SK-N-SH (cell line): Measurements from ENCODE around the gene MYO7A. TPM values are rescaled to one million over a fixed set of nuclear protein-coding genes. Genes with fewer than 3 reads are reported as not detected.

Experiments used
- CTCF ChIA-PET: fragments of 300-600, 350-600 bp; formaldehyde crosslinking; extraction: SDS; loops from one replicate; lab custom pipeline; 2021; lab: Yijun Ruan, JAX
- POLR2A ChIA-PET: fragments of 350-600 bp; sonication (Branson Sonifier 250); formaldehyde crosslinking; extraction: SDS; loops from one replicate; lab custom pipeline; 2020; ENCODE audit warnings: antibody characterized with exemption, inconsistent platforms; lab: Yijun Ruan, JAX
- DNase-seq: peaks from one replicate; pipeline ENCODE4 v3.0.0; 2012
- H2AFZ ChIP-seq: fragments of 200-600 bp; sonication (generic); 2 replicates; pipeline ENCODE4 v1.8.1; 2016; ENCODE audit warnings: antibody characterized with exemption, mild to moderate bottlenecking, low read depth
- H3F3A ChIP-seq: fragments of 200-600 bp; sonication (generic); replicated peaks from 2 replicates; pipeline ENCODE3; 2016; ENCODE audit warnings: antibody characterized with exemption, mild to moderate bottlenecking; ENCODE audit not compliant: insufficient read depth
- H3K27ac ChIP-seq, 2 experiments: fragments of 200-500 bp in 1 of 2; fragments of 200-600 bp in 1 of 2; sonication (Bioruptor generic) in 1 of 2; sonication (generic), shearing (Covaris generic) in 1 of 2; 2 replicates each; pipeline versions ENCODE4 v1.5.1 to v1.6.1; 2014 to 2016; ENCODE audit warnings: low read depth in 2 of 2, inconsistent platforms in 1 of 2, low read length in 1 of 2, mild to moderate bottlenecking in 1 of 2, mixed read lengths in 1 of 2
- H3K27me3 ChIP-seq: fragments of 200-600 bp; sonication (generic), shearing (Covaris generic); 2 replicates; pipeline ENCODE4 v1.6.1; 2016; ENCODE audit warnings: mixed run types; ENCODE audit not compliant: insufficient read depth
- H3K36me3 ChIP-seq, 2 experiments: fragments of 200-500 bp in 1 of 2; fragments of 200-600 bp in 1 of 2; sonication (Bioruptor generic) in 1 of 2; sonication (generic) in 1 of 2; replicated peaks in 1 of 2; 2 replicates each; pipeline versions ENCODE3 to v1.5.1; 2014 to 2016; ENCODE audit warnings: low read length in 1 of 2, mild to moderate bottlenecking in 1 of 2; ENCODE audit not compliant: insufficient read depth in 2 of 2, control insufficient read depth in 1 of 2
- H3K4me1 ChIP-seq, 2 experiments: fragments of 200-500 bp in 1 of 2; fragments of 200-600 bp in 1 of 2; sonication (Bioruptor generic) in 1 of 2; sonication (generic), shearing (Covaris generic) in 1 of 2; 2 replicates each; pipeline versions ENCODE4 v1.5.1 to v1.6.1; 2014 to 2016; ENCODE audit warnings: low read depth in 1 of 2, low read length in 1 of 2, mixed run types in 1 of 2; ENCODE audit not compliant: insufficient read depth in 2 of 2, control insufficient read depth in 1 of 2
- H3K4me2 ChIP-seq: fragments of 200-600 bp; sonication (generic), shearing (Covaris generic); 2 replicates; pipeline ENCODE4 v1.6.1; 2017; ENCODE audit warnings: mixed run types
- H3K4me3 ChIP-seq, 2 experiments: fragments of 200-500 bp in 1 of 2; fragments of 200-600 bp in 1 of 2; sonication (Bioruptor generic) in 1 of 2; sonication (generic), shearing (Covaris generic) in 1 of 2; 2 replicates each; pipeline versions ENCODE4 v1.5.1 to v1.8.1; 2014 to 2016; ENCODE audit warnings: low read depth in 2 of 2, inconsistent platforms in 1 of 2, low read length in 1 of 2, mild to moderate bottlenecking in 1 of 2, mixed read lengths in 1 of 2, moderate library complexity in 1 of 2
- H3K79me2 ChIP-seq: fragments of 200-600 bp; sonication (generic); 2 replicates; pipeline ENCODE4 v1.8.1; 2017; ENCODE audit warnings: mild to moderate bottlenecking; ENCODE audit not compliant: insufficient read depth
- H3K9ac ChIP-seq: fragments of 200-600 bp; sonication (generic); 2 replicates; pipeline ENCODE4 v1.6.1; 2017; ENCODE audit warnings: mixed run types
- H3K9me2 ChIP-seq: fragments of 200-600 bp; sonication (generic); 2 replicates; pipeline ENCODE4 v1.6.1; 2017; ENCODE audit warnings: mixed run types
- H3K9me3 ChIP-seq: fragments of 200-600 bp; sonication (generic); 2 replicates; pipeline ENCODE4 v1.6.1; 2017; ENCODE audit warnings: mixed run types, mild to moderate bottlenecking, moderate library complexity
- H4K20me1 ChIP-seq: fragments of 200-600 bp; sonication (generic); 2 replicates; pipeline ENCODE4 v1.6.1; 2017; ENCODE audit warnings: mild to moderate bottlenecking, mixed run types; ENCODE audit not compliant: insufficient read depth
- ELF1 ChIP-seq: IDR thresholded peaks from 2 replicates; pipeline ENCODE4 v1.4.0; 2012
- EP300 ChIP-seq, 2 experiments: IDR thresholded peaks; 2 replicates each; pipeline versions ENCODE4 v1.4.0 to v1.6.1; 2012; ENCODE audit warnings: borderline replicate concordance in 1 of 2, low read depth in 1 of 2, low read length in 1 of 2
- FOSL2 ChIP-seq: IDR thresholded peaks from 2 replicates; pipeline ENCODE4 v1.4.0; 2012; ENCODE audit warnings: low read depth, mild to moderate bottlenecking, moderate library complexity, borderline replicate concordance
- FOXJ3 ChIP-seq: sonication (generic); formaldehyde crosslinking; IDR thresholded peaks from 2 replicates; pipeline ENCODE4 v1.5.1; 2020; ENCODE audit warnings: mild to moderate bottlenecking, missing genetic modification reagents
- GABPA ChIP-seq: IDR thresholded peaks from 2 replicates; pipeline ENCODE4 v1.4.0; 2012; ENCODE audit warnings: low read depth, mild to moderate bottlenecking
- IRF3 ChIP-seq: fragments of 150-350 bp; IDR thresholded peaks from 2 replicates; pipeline ENCODE4 v1.6.1; 2016; ENCODE audit warnings: mild to moderate bottlenecking, low read depth, low read length
- JUND ChIP-seq: IDR thresholded peaks from 2 replicates; pipeline ENCODE4 v1.4.0; 2012
- POLR2AphosphoS5 ChIP-seq: IDR thresholded peaks from 2 replicates; pipeline ENCODE4 v1.6.1; 2012; ENCODE audit warnings: low read depth, low read length
- RAD21 ChIP-seq: IDR thresholded peaks from 2 replicates; pipeline ENCODE4 v1.6.1; 2012; ENCODE audit warnings: mild to moderate bottlenecking, low read length
- RCOR1 ChIP-seq: fragments of 150-350 bp; IDR thresholded peaks from 2 replicates; pipeline ENCODE4 v1.6.1; 2017; ENCODE audit warnings: antibody characterized with exemption, low read length
- REST ChIP-seq: IDR thresholded peaks from 2 replicates; pipeline ENCODE4 v1.6.1; 2012; ENCODE audit warnings: mild to moderate bottlenecking, low read depth, low read length, moderate library complexity
- SIN3A ChIP-seq: IDR thresholded peaks from 2 replicates; pipeline ENCODE4 v1.6.1; 2012; ENCODE audit warnings: low read depth, mild to moderate bottlenecking, low read length, moderate library complexity, borderline replicate concordance
- SMC3 ChIP-seq: IDR thresholded peaks from 2 replicates; pipeline ENCODE4 v1.6.1; 2012; ENCODE audit warnings: low read depth, low read length, improper control_type of control experiment
- TCF12 ChIP-seq: IDR thresholded peaks from 2 replicates; pipeline ENCODE4 v1.4.0; 2012
- TEAD4 ChIP-seq: IDR thresholded peaks from 2 replicates; pipeline ENCODE4 v1.4.0; 2012; ENCODE audit warnings: mild to moderate bottlenecking, borderline replicate concordance; ENCODE audit not compliant: insufficient read depth
- USF1 ChIP-seq: IDR thresholded peaks from 2 replicates; pipeline ENCODE4 v1.4.0; 2012; ENCODE audit warnings: low read depth, borderline replicate concordance
- ZBTB33 ChIP-seq: IDR thresholded peaks from 2 replicates; pipeline ENCODE4 v1.4.0; 2012; ENCODE audit warnings: low read depth, borderline replicate concordance
- WGBS: methylation state at CpG from one replicate; pipeline ENCODE4 v1.1.6; 2017; ENCODE audit warnings: low lambda C conversion rate; 5-methylcytosine and 5-hydroxymethylcytosine counted together
- polyA plus RNA-seq, 3 experiments: library from polyadenylated mRNA; depleted of rRNA; stranded (reverse); fragments of >200 nt; gene quantifications; 2 replicates each; pipeline ENCODE4 v1.2.3, GENCODE V29; 2012

The MYO7A gene
- polyA plus RNA-seq, 1 of the 3 experiments (the other 2 are of a cell fraction): 0.08 TPM

GRCh38 chr11:77230878-77231605 lies 103.0 kb downstream of the MYO7A start:
- Histone ChIP-seq H3F3A (no peaks in the 10 kb centered on the region), H3K9ac (no peak overlapping the region), H3K27ac (no peak overlapping the region), H4K20me1 (no peaks in the 10 kb centered on the region), H3K4me3 (no peak overlapping the region), H3K4me2 (no peak overlapping the region), H3K36me3 (no peaks in the 10 kb centered on the region), H2AFZ (no peak overlapping the region)
- ChIA-PET POLR2A (no interaction called here), CTCF (interaction anchor here (1.1 to 1.3 kb wide), 3 partner anchors 11 to 317 kb away, joined by 3 to 6 read pairs (median 4); no protein-coding TSS in a partner anchor)
- 94% methylated on average over 5 of the region's 5 CpGs for WGBS
- DNase-seq: no peak
- TF ChIP-seq RCOR1 (no peak), FOXJ3 (no peak), ELF1 (no peak), TEAD4 (no peak), EP300 (IDR thresholded peaks at IDR 0.05; ENCODE audit: borderline replicate concordance in 1 of 2, low read depth in 1 of 2, low read length in 1 of 2) (no peak), GABPA (no peak), RAD21 (no peak), JUND (no peak), USF1 (no peak), POLR2AphosphoS5 (no peak), IRF3 (no peak), SIN3A (no peak), ZBTB33 (no peak), SMC3 (no peak), REST (no peak), FOSL2 (no peak), TCF12 (no peak)
- TF ChIP-seq, all 33 proteins: peak for 0
- Histone ChIP-seq H3K9me2 (no peaks in the 10 kb centered on the region), H3K27me3 (no peaks in the 10 kb centered on the region), H3K4me1 (no peaks in the 10 kb centered on the region), H3K79me2 (no peaks in the 10 kb centered on the region), H3K9me3 (no peaks in the 10 kb centered on the region)
